GM12891 (cell line): Measurements from ENCODE around the gene DCDC2C.

Experiments
- POLR2A ChIP-seq: IDR thresholded peaks from 2 replicates; pipeline ENCODE4 v1.6.1; 2011; ENCODE audit warnings: low read depth, low read length, control low read depth
- POLR2AphosphoS5 ChIP-seq: IDR thresholded peaks from 2 replicates; pipeline ENCODE4 v1.6.1; 2011; ENCODE audit warnings: low read depth, low read length, control low read depth
- TAF1 ChIP-seq: IDR thresholded peaks from 2 replicates; pipeline ENCODE4 v1.6.1; 2011; ENCODE audit warnings: low read depth, low read length, control low read depth

- TF ChIP-seq POLR2A (no peak), POLR2AphosphoS5 (no peak), TAF1 (no peak)
These were observed 102.8 kb downstream of the DCDC2C start for GRCh38 chr2:3806168-3806567.
